Caco-2 (cell line): ENCODE data around the gene TEX54. TPM values are rescaled to one million over a fixed set of nuclear protein-coding genes. Genes with fewer than 3 reads are reported as not detected.

ENCODE experiments used
- BruUV-seq: library from RNA; stranded (reverse); fragments of 400-500 nt; replicated peaks from 2 replicates; lab custom pipeline; 2021; lab: Mats Ljungman, UMichigan
- CTCF ChIA-PET: fragments of 300-600 bp; sonication (Branson Sonifier 250); formaldehyde crosslinking; loops from one replicate; lab custom pipeline; 2022; ENCODE audit warnings: antibody characterized with exemption; lab: Charles Lee
- POLR2A ChIA-PET: fragments of 300-600 bp; sonication (Branson Sonifier 250); formaldehyde crosslinking; loops from one replicate; lab custom pipeline; 2022; ENCODE audit warnings: antibody characterized with exemption; lab: Charles Lee
- DNase-seq, 2 experiments: peaks; one replicate each; pipeline versions ENCODE4 v3.0.0 to v3.0.0-alpha.2; 2020 to 2022
- H3K27me3 ChIP-seq: replicated peaks from 2 replicates; pipeline ENCODE4 v1.6.0; 2011; ENCODE audit warnings: low read length; ENCODE audit not compliant: control insufficient read depth, insufficient read depth
- H3K36me3 ChIP-seq: 2 replicates; pipeline ENCODE4 v1.5.1; 2011; ENCODE audit warnings: low read length; ENCODE audit not compliant: control insufficient read depth, insufficient read depth
- H3K4me1 ChIP-seq: fragments of 250-450 bp; sonication (Bioruptor Pico); 2 replicates; pipeline ENCODE4 v1.5.1; 2020; ENCODE audit warnings: mild to moderate bottlenecking
- H3K4me3 ChIP-seq: 2 replicates; pipeline ENCODE4 v1.5.1; 2011; ENCODE audit warnings: low read depth, mild to moderate bottlenecking, control low read depth, low read length
- H3K9me3 ChIP-seq: fragments of 250-450 bp; sonication (Bioruptor Pico); 2 replicates; pipeline ENCODE4 v1.5.1; 2020; ENCODE audit warnings: mild to moderate bottlenecking, moderate library complexity
- H3K27ac Mint-ChIP-seq: one replicate; pipeline ENCODE4 v1.8.0; 2022; ENCODE audit warnings: mixed read lengths; ENCODE audit not compliant: unreplicated experiment
- H3K27me3 Mint-ChIP-seq: one replicate; pipeline ENCODE4 v1.8.0; 2022; ENCODE audit warnings: mixed read lengths; ENCODE audit not compliant: insufficient read depth, unreplicated experiment
- H3K36me3 Mint-ChIP-seq: one replicate; pipeline ENCODE4 v1.8.0; 2022; ENCODE audit warnings: mild to moderate bottlenecking, mixed read lengths; ENCODE audit not compliant: insufficient read depth, unreplicated experiment
- H3K4me1 Mint-ChIP-seq: one replicate; pipeline ENCODE4 v1.8.0; 2022; ENCODE audit warnings: low read depth, mixed read lengths; ENCODE audit not compliant: unreplicated experiment
- H3K4me3 Mint-ChIP-seq: one replicate; pipeline ENCODE4 v1.8.0; 2022; ENCODE audit warnings: mild to moderate bottlenecking, moderate library complexity, mixed read lengths; ENCODE audit not compliant: unreplicated experiment
- H3K9me3 Mint-ChIP-seq: one replicate; pipeline ENCODE4 v1.8.0; 2022; ENCODE audit warnings: mixed read lengths; ENCODE audit not compliant: unreplicated experiment
- intact Hi-C: fragments of 100-400 bp; cut with micrococcal nuclease; formaldehyde crosslinking; loops from one replicate; pipeline ENCODE4 v1.10.0; 2022; ENCODE audit not compliant: unreplicated experiment
- total RNA-seq: library from RNA; stranded (reverse); gene quantifications from 2 replicates; pipeline ENCODE4 v1.2.3, GENCODE V29; 2022
- TF ChIP-seq, protein P1 (sequence below), 2 experiments: fragments of 200-600 bp in 1 of 2; IDR thresholded peaks; 1 replicate in 1 of 2; 2 replicates in 1 of 2; pipeline versions ENCODE4 v1.5.1 to v1.8.0; 2011 to 2022; ENCODE audit warnings: antibody characterized with exemption in 1 of 2, control low read depth in 1 of 2, inconsistent platforms in 1 of 2, low read depth in 1 of 2, low read length in 1 of 2, mild to moderate bottlenecking in 1 of 2, moderate library complexity in 1 of 2; ENCODE audit not compliant: insufficient read depth in 1 of 2, severe bottlenecking in 1 of 2, unreplicated experiment in 1 of 2

Gene TEX54
- total RNA-seq, 1 experiment from 2014 or later, result 0.95 TPM

- H3K9me3 Mint-ChIP-seq, result no peaks in the 10 kb centered on the region
- TSS peak; percentile 42 for BruUV-seq
Observed at GRCh38 chr11:62881579-62882430, 49.2 kb upstream of the TEX54 start.

GRCh38 chr11:62880803-62881578 is 48.4 kb upstream of the TEX54 start, which contains the start of gene SLC3A2:
Gene SLC3A2, plus strand, starts transcription at chr11:62880896. Its CDS starts 128 bp downstream, at chr11:62881024.
- CTCF ChIA-PET, result interaction anchor here (0.6 to 1.7 kb wide), 7 partner anchors 9 to 289 kb away, joined by 3 to 8 read pairs (median 4); partner anchors contain the start of genes TMEM179B and TUT1
- peak within 1 kb of the TSS; percentile 97 for H3K4me3 Mint-ChIP-seq
- no peaks in the 10 kb centered on the region for H3K27me3 Mint-ChIP-seq
- H3K27ac Mint-ChIP-seq, result peak within 1 kb of the TSS; percentile 99
- Histone ChIP-seq H3K27me3 (no peaks in the 10 kb centered on the region), H3K9me3 (no peaks in the 10 kb centered on the region), H3K4me3 (peak within 1 kb of the TSS; percentile 99), H3K36me3 (peaks cover 17% of the 10 kb centered on the region), H3K4me1 (peaks cover 51% of the 10 kb centered on the region)
- H3K4me1 Mint-ChIP-seq, result peaks cover 43% of the 10 kb centered on the region
- BruUV-seq, result TSS peak; percentile 82
- POLR2A ChIA-PET, result interaction anchor here (0.6 to 1.9 kb wide), 15 partner anchors 9 to 1058 kb away, joined by 3 to 24 read pairs (median 5); partner anchors contain the start of genes HNRNPUL2, NAA40, STX5 and TAF6L
- H3K9me3 Mint-ChIP-seq, result no peaks in the 10 kb centered on the region
- TF ChIP-seq, protein P1, sequence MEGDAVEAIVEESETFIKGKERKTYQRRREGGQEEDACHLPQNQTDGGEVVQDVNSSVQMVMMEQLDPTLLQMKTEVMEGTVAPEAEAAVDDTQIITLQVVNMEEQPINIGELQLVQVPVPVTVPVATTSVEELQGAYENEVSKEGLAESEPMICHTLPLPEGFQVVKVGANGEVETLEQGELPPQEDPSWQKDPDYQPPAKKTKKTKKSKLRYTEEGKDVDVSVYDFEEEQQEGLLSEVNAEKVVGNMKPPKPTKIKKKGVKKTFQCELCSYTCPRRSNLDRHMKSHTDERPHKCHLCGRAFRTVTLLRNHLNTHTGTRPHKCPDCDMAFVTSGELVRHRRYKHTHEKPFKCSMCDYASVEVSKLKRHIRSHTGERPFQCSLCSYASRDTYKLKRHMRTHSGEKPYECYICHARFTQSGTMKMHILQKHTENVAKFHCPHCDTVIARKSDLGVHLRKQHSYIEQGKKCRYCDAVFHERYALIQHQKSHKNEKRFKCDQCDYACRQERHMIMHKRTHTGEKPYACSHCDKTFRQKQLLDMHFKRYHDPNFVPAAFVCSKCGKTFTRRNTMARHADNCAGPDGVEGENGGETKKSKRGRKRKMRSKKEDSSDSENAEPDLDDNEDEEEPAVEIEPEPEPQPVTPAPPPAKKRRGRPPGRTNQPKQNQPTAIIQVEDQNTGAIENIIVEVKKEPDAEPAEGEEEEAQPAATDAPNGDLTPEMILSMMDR (IDR thresholded peaks at IDR 0.05; ENCODE audit: insufficient read depth in 1 of 2, low read depth in 1 of 2, low read length in 1 of 2, severe bottlenecking in 1 of 2, unreplicated experiment in 1 of 2), result peak; percentile 77 to 78
- DNase-seq, result peak; percentile 87 to 92
- H3K36me3 Mint-ChIP-seq, result peaks cover 97% of the 10 kb centered on the region
- intact Hi-C loops, result loop anchor here (1.0 to 2.0 kb wide), 4 partner anchors 8 to 94 kb away; partner anchors contain the start of gene TMEM179B

More at GRCh38 chr11:62881579-62882430, 49.2 kb upstream of the TEX54 start:
- Histone ChIP-seq H3K36me3 (peaks cover 18% of the 10 kb centered on the region), H3K9me3 (no peaks in the 10 kb centered on the region), H3K4me3 (peak overlapping the region; percentile 99), H3K4me1 (peaks cover 56% of the 10 kb centered on the region), H3K27me3 (no peaks in the 10 kb centered on the region)
- Mint-ChIP-seq H3K36me3 (peaks cover 100% of the 10 kb centered on the region), H3K27ac (peak overlapping the region; percentile 99), H3K4me1 (peaks cover 45% of the 10 kb centered on the region), H3K4me3 (peak overlapping the region; percentile 97), H3K27me3 (no peaks in the 10 kb centered on the region)
- DNase-seq, result peak; percentile 97 to 99
- intact Hi-C loops, result loop anchor here (1.0 to 2.0 kb wide), 4 partner anchors 7 to 95 kb away; partner anchors contain the start of gene TMEM179B
- TF ChIP-seq, protein P1 (IDR thresholded peaks at IDR 0.05; ENCODE audit: insufficient read depth in 1 of 2, low read depth in 1 of 2, low read length in 1 of 2, severe bottlenecking in 1 of 2, unreplicated experiment in 1 of 2), result no peak
- ChIA-PET POLR2A (interaction anchor here (0.6 to 1.9 kb wide), 15 partner anchors 8 to 290 kb away, joined by 3 to 24 read pairs (median 5); partner anchors contain the start of genes HNRNPUL2, STX5, TAF6L and TMEM179B), CTCF (interaction anchor here (0.7 to 1.7 kb wide), 6 partner anchors 8 to 290 kb away, joined by 3 to 8 read pairs (median 4); partner anchors contain the start of genes TMEM179B and TUT1)
